Measurements from ENCODE around the gene MEIKIN. TPM values are rescaled to one million over a fixed set of nuclear protein-coding genes. Genes with fewer than 3 reads are reported as not detected.

MEIKIN gene
- total and polyA plus RNA-seq, 2 of the 8 experiments (the other 6 are each of a cell fraction or from before 2014, with no cell fraction given): not detected

- Histone ChIP-seq H4K20me1 (replicated peaks in 1 of 2; ENCODE audit: control insufficient read depth in 1 of 2, insufficient read depth in 2 of 2, low read length in 2 of 2) (no peaks in the 10 kb centered on the region), H3K36me3 (ENCODE audit: control insufficient read depth in 2 of 4, insufficient read depth in 4 of 4, low read length in 3 of 4) (no peaks in the 10 kb centered on the region), H3K23me2 (ENCODE audit: low read depth, low read length) (no peaks in the 10 kb centered on the region), H3K27ac (ENCODE audit: low read depth, low read length) (no peak overlapping the region), H2BK5ac (ENCODE audit: low read depth, low read length) (no peak overlapping the region), H2BK15ac (ENCODE audit: low read length) (no peak overlapping the region), H3K14ac (ENCODE audit: insufficient read length) (no peak overlapping the region), H3K4me3 (ENCODE audit: extremely low read depth in 1 of 4, insufficient read depth in 2 of 4, low read depth in 3 of 4, low read length in 4 of 4) (no peak overlapping the region), H3K9ac (replicated peaks in 1 of 4; ENCODE audit: extremely low read depth in 1 of 4, low read depth in 3 of 4, low read length in 3 of 4) (no peak overlapping the region), H2BK120ac (replicated peaks; ENCODE audit: low read depth, low read length) (no peak overlapping the region), H3K4me1 (replicated peaks in 1 of 4; ENCODE audit: control insufficient read depth in 3 of 4, insufficient read depth in 4 of 4, low read length in 3 of 4) (no peaks in the 10 kb centered on the region), H3K18ac (ENCODE audit: extremely low read depth, low read length) (no peak overlapping the region), H2BK12ac (ENCODE audit: low read depth, low read length) (no peak overlapping the region), H3K79me1 (ENCODE audit: low read depth, low read length) (no peaks in the 10 kb centered on the region), H3K56ac (replicated peaks; ENCODE audit: insufficient read length, low read depth, low read length) (no peak overlapping the region), H2AK5ac (ENCODE audit: low read depth, low read length) (no peak overlapping the region), H4K8ac (ENCODE audit: extremely low read depth, insufficient read depth, low read length) (no peak overlapping the region), H3K27me3 (replicated peaks in 1 of 4; ENCODE audit: control insufficient read depth in 3 of 4, extremely low read depth in 1 of 4, insufficient read depth in 3 of 4, low read length in 3 of 4) (no peaks in the 10 kb centered on the region), H2AFZ (ENCODE audit: low read length) (no peak overlapping the region), H3K4ac (replicated peaks; ENCODE audit: insufficient read length, low read depth, low read length) (no peak overlapping the region), H3K23ac (ENCODE audit: insufficient read length) (no peak overlapping the region), H3K79me2 (ENCODE audit: control insufficient read depth in 1 of 2, insufficient read depth in 2 of 2, low read length in 2 of 2) (no peaks in the 10 kb centered on the region), H4K5ac (ENCODE audit: insufficient read length, low read depth, low read length) (no peak overlapping the region), H2BK20ac (ENCODE audit: low read length) (no peak overlapping the region), H4K91ac (replicated peaks; ENCODE audit: insufficient read length, low read length) (no peak overlapping the region), H3K9me3 (ENCODE audit: insufficient read depth in 2 of 2, low read depth in 1 of 2, low read length in 1 of 2) (no peaks in the 10 kb centered on the region), H3K4me2 (ENCODE audit: insufficient read depth in 1 of 2, low read depth in 2 of 2, low read length in 2 of 2) (no peak overlapping the region)
- TF ChIP-seq SIRT6 (IDR thresholded peaks at IDR 0.05; ENCODE audit: low read length) (no peak), PHF8 (conservative IDR thresholded peaks at IDR 0.05; ENCODE audit: low read depth, low read length) (no peak), RXRA (IDR thresholded peaks at IDR 0.05; ENCODE audit: insufficient read depth, low read depth, low read length) (no peak), FOSL1 (IDR thresholded peaks at IDR 0.05; ENCODE audit: insufficient read depth, low read depth, low read length) (no peak), SP4 (IDR thresholded peaks at IDR 0.05; ENCODE audit: low read length) (no peak), NANOG (IDR thresholded peaks at IDR 0.05; ENCODE audit: insufficient read depth, low read depth, low read length, poor library complexity, severe bottlenecking) (no peak), ASH2L (IDR thresholded peaks at IDR 0.05; ENCODE audit: low read length) (no peak)
- DNase-seq (ENCODE audit: low read depth in 1 of 2, low spot score in 2 of 2) (peak in 1 of 2 experiments; percentile 6), FAIRE-seq (no peak)
- ChIA-PET POLR2A (ENCODE audit: partially characterized antibody) (no interaction called here), CTCF (ENCODE audit: partially characterized antibody) (interaction anchor here (3.1 kb wide), 1 partner anchor 37 kb away, joined by 8 read pairs; no protein-coding TSS in a partner anchor)
- WGBS, 2 experiments (ENCODE audit: extremely low coverage in 1 of 2, insufficient coverage in 1 of 2, insufficient read length in 1 of 2, insufficient replicate concordance in 2 of 2, low coverage in 1 of 2, low lambda C conversion rate in 2 of 2, missing lambda C conversion rate in 1 of 2): 83% methylated on average over 5 of the region's 5 CpGs; no CpG with 5 or more reads in 1 of the 2 experiments
These were observed 23.0 kb upstream of the MEIKIN start for GRCh38 chr5:131968396-131968954.
